K562 (cell line): ENCODE results near the gene COL1A1. TPM values are rescaled to one million over a fixed set of nuclear protein-coding genes. Genes with fewer than 3 reads are reported as not detected.

Experiments
- ATAC-seq: fragments of 200-7000 bp; cut with Tn5 transposase; 3 replicates; pipeline ENCODE4 v1.9.1; 2020; ENCODE audit warnings: moderate library complexity
- BruUV-seq: library from RNA; stranded (reverse); fragments of 400-500 nt; replicated peaks from 2 replicates; lab custom pipeline; 2021; lab: Mats Ljungman, UMichigan
- CTCF ChIA-PET: fragments of 300-600 bp; formaldehyde crosslinking; extraction: SDS; loops from one replicate; lab custom pipeline; 2021; ENCODE audit warnings: low intra/inter-chr PET ratio; lab: Yijun Ruan, JAX
- POLR2A ChIA-PET: fragments of 300-600, 350-650 bp; sonication (Branson Sonifier 250); formaldehyde crosslinking; extraction: SDS; loops from one replicate; lab custom pipeline; 2021; ENCODE audit warnings: antibody characterized with exemption, inconsistent platforms; lab: Yijun Ruan, JAX
- DNase-seq, 4 experiments: peaks; one replicate each; pipeline versions ENCODE4 v3.0.0 to v3.0.0-alpha.2; 2011 to 2018; ENCODE audit warnings: low spot score in 3 of 4, mixed read lengths in 3 of 4; ENCODE audit errors: extremely low read depth in 1 of 4
- FAIRE-seq: peaks from 2 replicates; lab custom pipeline; 2011; peaks lifted over from hg19 to GRCh38; lab: Jason Lieb, UNC
- H2AFZ ChIP-seq: 2 replicates; pipeline ENCODE4 v1.6.0; 2011; ENCODE audit warnings: low read depth, low read length, control low read depth, inconsistent platforms
- H3K27ac ChIP-seq: fragments of 200-600 bp; 3 replicates; pipeline ENCODE4 v1.8.0; 2011; ENCODE audit warnings: low read depth, mild to moderate bottlenecking, control low read depth, inconsistent platforms, low read length, moderate library complexity, mixed read lengths; ENCODE audit errors: extremely low read depth
- H3K27me3 ChIP-seq, 2 experiments: fragments of 300-600 bp in 1 of 2; 2 replicates in 1 of 2; 3 replicates in 1 of 2; pipeline versions ENCODE4 v1.6.0 to v1.8.0; 2011; ENCODE audit warnings: inconsistent platforms in 2 of 2, low read length in 2 of 2, mild to moderate bottlenecking in 1 of 2, mixed read lengths in 1 of 2, moderate library complexity in 1 of 2; ENCODE audit not compliant: control insufficient read depth in 2 of 2, insufficient read depth in 2 of 2
- H3K36me3 ChIP-seq: fragments of 300-600 bp; 3 replicates; pipeline ENCODE4 v1.8.0; 2011; ENCODE audit warnings: mild to moderate bottlenecking, low read length, inconsistent platforms; ENCODE audit not compliant: control insufficient read depth, insufficient read depth
- H3K4me1 ChIP-seq, 2 experiments: fragments of 200-600 bp in 1 of 2; replicated peaks in 1 of 2; 2 replicates in 1 of 2; 3 replicates in 1 of 2; pipeline versions ENCODE4 v1.5.1 to v1.8.0; 2011; ENCODE audit warnings: inconsistent platforms in 2 of 2, low read length in 2 of 2, mild to moderate bottlenecking in 1 of 2, mixed read lengths in 1 of 2, moderate library complexity in 1 of 2; ENCODE audit not compliant: control insufficient read depth in 2 of 2, insufficient read depth in 2 of 2
- H3K4me2 ChIP-seq: 2 replicates; pipeline ENCODE4 v1.6.1; 2011; ENCODE audit warnings: low read length, control low read depth, inconsistent platforms, mixed read lengths; ENCODE audit not compliant: insufficient read depth
- H3K4me3 ChIP-seq: fragments of 200-600 bp; sonication (generic), shearing (Covaris generic); 2 replicates; pipeline ENCODE4 v1.5.1; 2016; ENCODE audit warnings: control low read depth, inconsistent platforms
- H3K79me2 ChIP-seq: fragments of 200-600 bp; 3 replicates; pipeline ENCODE4 v1.8.0; 2011; ENCODE audit warnings: low read length, inconsistent platforms; ENCODE audit not compliant: control insufficient read depth, insufficient read depth
- H3K9ac ChIP-seq, 2 experiments: 2 replicates each; pipeline versions ENCODE4 v1.6.0 to v1.6.1; 2011; ENCODE audit warnings: low read depth in 2 of 2, low read length in 2 of 2, control low read depth in 1 of 2, inconsistent platforms in 1 of 2, mild to moderate bottlenecking in 1 of 2, mixed read lengths in 1 of 2; ENCODE audit not compliant: insufficient read depth in 1 of 2
- H3K9me1 ChIP-seq: one replicate; pipeline ENCODE4 v1.6.0; 2011; ENCODE audit warnings: inconsistent platforms, mild to moderate bottlenecking, low read length, moderate library complexity; ENCODE audit not compliant: control insufficient read depth, insufficient read depth
- H3K9me3 ChIP-seq: replicated peaks from 2 replicates; pipeline ENCODE4 v1.5.1; 2011; ENCODE audit warnings: low read depth, low read length, inconsistent platforms; ENCODE audit not compliant: control insufficient read depth, insufficient read depth
- H4K20me1 ChIP-seq: replicated peaks from 2 replicates; pipeline ENCODE4 v1.6.1; 2011; ENCODE audit warnings: low read length, inconsistent platforms, mixed read lengths; ENCODE audit not compliant: control insufficient read depth, insufficient read depth
- FOSL1 ChIP-seq: fragments of 200-800 bp; sonication (Bioruptor generic); conservative IDR thresholded peaks from 2 replicates; pipeline ENCODE4 v1.6.1; 2016; ENCODE audit warnings: missing genetic modification characterization, missing compliant biosample characterization
- NFXL1 ChIP-seq: fragments of 450-650 bp; formaldehyde crosslinking; IDR thresholded peaks from 2 replicates; pipeline ENCODE4 v1.4.0; 2021; ENCODE audit warnings: mild to moderate bottlenecking
- RBM25 ChIP-seq: fragments of 200-400 bp; formaldehyde crosslinking; IDR thresholded peaks from 2 replicates; pipeline ENCODE4 v1.6.1; 2018; ENCODE audit warnings: low read length, low read depth, moderate library complexity; ENCODE audit not compliant: severe bottlenecking
- SMARCA4 ChIP-seq: fragments of 450-650 bp; IDR thresholded peaks from 2 replicates; pipeline ENCODE4 v1.6.1; 2016
- TAF1 ChIP-seq: IDR thresholded peaks from 2 replicates; pipeline ENCODE4 v1.6.1; 2011; ENCODE audit warnings: mild to moderate bottlenecking, low read length, moderate library complexity; ENCODE audit not compliant: insufficient read depth, control insufficient read depth, severe bottlenecking; ENCODE audit errors: extremely low read depth
- TFE3 ChIP-seq: fragments of 450-650 bp; formaldehyde crosslinking; IDR thresholded peaks from 2 replicates; pipeline ENCODE4 v1.4.0; 2020; ENCODE audit warnings: mild to moderate bottlenecking, mixed read lengths
- XRCC3 ChIP-seq: fragments of 450-650 bp; IDR thresholded peaks from 2 replicates; pipeline ENCODE4 v1.6.1; 2017; ENCODE audit warnings: mild to moderate bottlenecking, moderate library complexity
- ZNF644 ChIP-seq: fragments of 200-800 bp; sonication (Bioruptor generic); IDR thresholded peaks from 2 replicates; pipeline ENCODE4 v1.6.1; 2016; ENCODE audit warnings: low read depth, missing genetic modification characterization, missing compliant biosample characterization
- WGBS: fragments of 100-300 bp; shearing (Covaris generic); methylation state at CpG from one replicate; pipeline ENCODE4 v1.1.6; 2016; ENCODE audit warnings: low coverage, mixed read lengths; ENCODE audit not compliant: insufficient coverage; ENCODE audit errors: missing lambda C conversion rate; 5-methylcytosine and 5-hydroxymethylcytosine counted together
- in situ Hi-C: fragments of 300-500 bp; cut with MboI; formaldehyde crosslinking; loops from 4 replicates; pipeline ENCODE4 v1.15.0; 2018; ENCODE audit warnings: inconsistent platforms, mixed read lengths
- intact Hi-C: fragments of 100-400 bp; cut with micrococcal nuclease; formaldehyde crosslinking; loops from 2 replicates; pipeline ENCODE4 v1.14.2; 2022
- polyA plus RNA-seq, 8 experiments: library from polyadenylated mRNA; depleted of rRNA in 4 of 8; stranded (reverse) in 5 of 8; unstranded in 3 of 8; fragments of >200 nt; fragmentation: Nextera tagmentation in 2 of 8; fragmentation: Illumina TruSeq in 1 of 8; extraction: Ambion mirVana in 2 of 8; extraction: Trizol in 1 of 8; gene quantifications; 2 replicates each; pipeline versions ENCODE4 v1.2.1 to v1.2.3, GENCODE V29; 2011 to 2014; ENCODE audit warnings: inconsistent platforms in 1 of 8, missing spikeins in 1 of 8
- total RNA-seq, 7 experiments: library from RNA; depleted of rRNA in 6 of 7; stranded (reverse); fragments of >200 nt in 6 of 7; fragmentation: Illumina TruSeq in 2 of 7; extraction: Trizol in 2 of 7; gene quantifications; 2 replicates each; pipeline versions ENCODE4 v1.2.1 to v1.2.3, GENCODE V29; 2011 to 2021; ENCODE audit warnings: low replicate concordance in 1 of 7

COL1A1 gene
- total and polyA plus RNA-seq, 9 of the 15 experiments (the other 6 are each of a cell fraction or from before 2014, with no cell fraction given): 0.04 to 3.4 (median 0.18) TPM

GRCh38 chr17:50218071-50218759 lies 16.8 kb upstream of the COL1A1 start:
- intact Hi-C loops: no loop called here
- ATAC-seq (no peak), FAIRE-seq (no peak), DNase-seq (no peak)
- in situ Hi-C loops: no loop called here
- Histone ChIP-seq H3K4me1 (peaks cover under 1 to 14% of the 10 kb centered on the region in 2 experiments; a peak in 3 of 5 replicates), H3K4me3 (no peak overlapping the region), H3K9ac (no peak overlapping the region), H3K27me3 (peaks cover 2 to 18% of the 10 kb centered on the region in 2 experiments; a peak in 4 of 5 replicates), H4K20me1 (no peaks in the 10 kb centered on the region), H3K4me2 (no peak overlapping the region), H3K27ac (no peak overlapping the region), H3K36me3 (no peaks in the 10 kb centered on the region), H2AFZ (no peak overlapping the region)
- POLR2A ChIA-PET: interaction anchor here (0.6 kb wide), 1 partner anchor 62 kb away, joined by 3 read pairs; no protein-coding TSS in a partner anchor
- WGBS: 34% methylated on average over 3 of the region's 3 CpGs
- CTCF ChIA-PET: interaction anchor here (0.7 kb wide), 1 partner anchor 316 kb away, joined by 3 read pairs; no protein-coding TSS in a partner anchor
- no TSS peak for BruUV-seq
- TF ChIP-seq SMARCA4 (no peak), FOSL1 (no peak), ZNF644 (tag) (no peak), RBM25 (no peak), NFXL1 (CRISPR knock-in tag) (no peak), XRCC3 (no peak), TFE3 (peak; percentile 48), TAF1 (no peak)
- TF ChIP-seq, all 486 proteins: peak for 1
- Histone ChIP-seq H3K9me3 (no peaks in the 10 kb centered on the region), H3K79me2 (no peaks in the 10 kb centered on the region), H3K9me1 (no peaks in the 10 kb centered on the region)
